ENCODE data around the gene AGAP2. TPM values are rescaled to one million over a fixed set of nuclear protein-coding genes. Genes with fewer than 3 reads are reported as not detected.
"Not testable (repeated sequence)": the region's sequence is repeated elsewhere in the genome, so short reads cannot be mapped to it uniquely, and the experiment has no call there.

AGAP2 gene
- total RNA-seq, 2 experiments from 2014 or later: 26.7 to 28.0 TPM

DNA sequence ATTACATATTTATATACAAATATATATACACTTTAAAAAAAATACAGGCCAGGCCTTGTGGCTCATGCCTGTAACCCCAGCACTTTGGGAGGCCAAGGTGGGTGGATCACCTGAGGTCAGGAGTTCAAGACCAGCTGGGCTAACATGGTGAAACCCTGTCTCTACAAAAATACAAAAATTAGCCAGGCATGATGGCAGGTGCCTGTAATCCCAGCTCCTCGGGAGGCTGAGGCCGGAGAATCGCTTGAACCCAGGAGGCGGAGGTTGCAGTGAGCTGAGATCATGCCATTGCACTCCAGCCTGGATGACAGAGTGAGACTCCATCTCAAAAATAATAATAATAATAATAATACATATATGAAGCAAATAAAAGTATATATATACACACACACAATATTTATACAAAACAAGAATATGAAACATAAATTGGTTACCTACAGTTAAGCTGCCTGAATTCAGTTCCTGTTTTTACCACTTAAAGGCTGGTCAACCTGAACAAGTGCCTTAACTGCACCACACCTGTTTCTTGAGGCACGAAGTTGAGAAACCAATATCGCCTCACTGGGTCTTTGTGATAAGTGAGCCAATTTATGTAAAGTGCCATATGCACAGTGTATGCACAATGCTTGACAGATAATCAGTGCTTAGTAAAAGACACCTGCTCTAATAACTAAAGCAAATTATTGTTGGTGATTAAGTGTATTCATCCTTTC, 23.4 kb downstream of the AGAP2 start:
- H3K9me3 Mint-ChIP-seq; H3K4me3 Mint-ChIP-seq; H3K4me1 Mint-ChIP-seq (ENCODE audit: low read depth); H3K27me3 Mint-ChIP-seq (ENCODE audit: low read depth); CTCF ChIA-PET; H3K27ac Mint-ChIP-seq; DNase-seq; intact Hi-C loops (cut with micrococcal nuclease): not testable (repeated sequence)
- H3K36me3 Mint-ChIP-seq (ENCODE audit: low read depth): peaks cover 24% of the 10 kb centered on the region

DNA sequence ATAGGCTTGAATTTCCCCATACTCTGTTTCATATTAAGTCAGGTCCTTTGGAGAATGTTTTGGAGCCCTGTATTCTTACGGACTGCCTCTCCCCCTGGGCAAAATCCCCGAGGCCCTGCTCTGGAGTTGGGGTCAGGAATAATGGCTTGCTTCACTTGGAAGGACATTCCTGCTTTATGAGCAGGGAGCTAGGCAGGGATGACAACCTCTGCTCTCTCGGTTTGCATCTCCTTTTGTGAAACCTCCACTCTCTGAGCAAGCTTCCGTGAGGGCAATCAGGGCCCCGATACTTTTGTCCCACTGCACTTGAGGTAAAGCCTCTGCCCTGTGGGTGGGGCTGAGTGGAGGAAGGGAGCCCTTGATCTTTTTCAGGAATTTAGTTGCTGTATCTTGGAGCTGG, 25.3 kb downstream of the AGAP2 start:
- no peak for DNase-seq
- Mint-ChIP-seq H3K4me1 (ENCODE audit: low read depth) (no peaks in the 10 kb centered on the region), H3K9me3 (no peaks in the 10 kb centered on the region), H3K27ac (no peak overlapping the region), H3K4me3 (no peak overlapping the region), H3K36me3 (ENCODE audit: low read depth) (peaks cover 19% of the 10 kb centered on the region), H3K27me3 (ENCODE audit: low read depth) (no peaks in the 10 kb centered on the region)
- CTCF ChIA-PET: interaction anchor here (0.6 to 1.0 kb wide), 3 partner anchors 128 to 406 kb away, joined by 3 to 4 read pairs (median 3); no protein-coding TSS in a partner anchor
- intact Hi-C loops (cut with micrococcal nuclease): no loop called here

DNA sequence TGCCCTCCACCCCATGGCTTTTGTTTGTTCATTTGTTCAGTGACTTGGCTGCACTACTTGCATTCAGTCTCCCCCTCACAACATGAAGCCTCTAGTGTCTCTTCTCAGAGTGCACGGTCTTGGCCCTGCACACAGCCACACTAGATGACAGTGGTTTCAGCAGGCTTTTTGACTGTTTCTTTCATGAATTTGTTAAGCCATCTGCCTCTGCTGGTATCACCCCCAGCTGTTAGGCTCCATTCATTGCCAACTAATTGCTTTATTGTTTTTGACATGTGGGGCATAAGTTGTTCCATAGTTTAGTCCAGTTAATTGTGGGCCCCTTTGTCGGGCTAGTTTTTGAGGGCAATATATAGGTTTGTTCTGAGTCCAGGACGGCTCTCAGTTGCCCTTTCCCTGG, 25.8 kb downstream of the AGAP2 start:
- no peaks in the 10 kb centered on the region for H3K4me1 Mint-ChIP-seq (ENCODE audit: low read depth)
- CTCF ChIA-PET: interaction anchor here (1.0 kb wide), 1 partner anchor 128 kb away, joined by 4 read pairs; no protein-coding TSS in a partner anchor
- H3K4me3 Mint-ChIP-seq: no peak overlapping the region
- no peak for DNase-seq
- H3K36me3 Mint-ChIP-seq (ENCODE audit: low read depth): peaks cover 16% of the 10 kb centered on the region
- intact Hi-C loops (cut with micrococcal nuclease): no loop called here
- H3K27ac Mint-ChIP-seq: no peak overlapping the region
- no peaks in the 10 kb centered on the region for H3K9me3 Mint-ChIP-seq
- H3K27me3 Mint-ChIP-seq (ENCODE audit: low read depth): no peaks in the 10 kb centered on the region

- intact Hi-C loops (cut with micrococcal nuclease): no loop called here
- Mint-ChIP-seq H3K4me3 (no peak overlapping the region), H3K36me3 (ENCODE audit: low read depth) (peaks cover 24% of the 10 kb centered on the region), H3K9me3 (peaks cover 3% of the 10 kb centered on the region), H3K27me3 (ENCODE audit: low read depth) (no peaks in the 10 kb centered on the region), H3K27ac (no peak overlapping the region), H3K4me1 (ENCODE audit: low read depth) (peaks cover 2% of the 10 kb centered on the region)
- DNase-seq: no peak
- CTCF ChIA-PET: no interaction called here
Observed at GRCh38 chr12:57708296-57708695, 30.2 kb downstream of the AGAP2 start.

GRCh38 chr12:57707250-57707649, 31.3 kb downstream of the AGAP2 start:
- no peak for DNase-seq
- intact Hi-C loops (cut with micrococcal nuclease): no loop called here
- CTCF ChIA-PET: interaction anchor here (0.7 kb wide), 1 partner anchor 11 kb away, joined by 3 read pairs; no protein-coding TSS in a partner anchor
- no peak overlapping the region for H3K27ac Mint-ChIP-seq
- H3K36me3 Mint-ChIP-seq (ENCODE audit: low read depth): peaks cover 34% of the 10 kb centered on the region
- H3K9me3 Mint-ChIP-seq: peaks cover 5% of the 10 kb centered on the region
- H3K4me1 Mint-ChIP-seq (ENCODE audit: low read depth): peaks cover 2% of the 10 kb centered on the region
- no peaks in the 10 kb centered on the region for H3K27me3 Mint-ChIP-seq (ENCODE audit: low read depth)
- no peak overlapping the region for H3K4me3 Mint-ChIP-seq

GRCh38 chr12:57700317-57700716, 38.2 kb downstream of the AGAP2 start:
- DNase-seq: no peak
- Mint-ChIP-seq H3K27ac (no peak overlapping the region), H3K9me3 (peaks cover 5% of the 10 kb centered on the region), H3K27me3 (ENCODE audit: low read depth) (no peaks in the 10 kb centered on the region), H3K4me3 (no peak overlapping the region), H3K36me3 (ENCODE audit: low read depth) (peaks cover 51% of the 10 kb centered on the region), H3K4me1 (ENCODE audit: low read depth) (peaks cover 3% of the 10 kb centered on the region)
- CTCF ChIA-PET: no interaction called here
- intact Hi-C loops (cut with micrococcal nuclease): no loop called here

GRCh38 chr12:57698414-57698813, 40.1 kb downstream of the AGAP2 start:
- Mint-ChIP-seq H3K4me1 (ENCODE audit: low read depth) (peaks cover 3% of the 10 kb centered on the region), H3K27ac (no peak overlapping the region), H3K36me3 (ENCODE audit: low read depth) (peaks cover 42% of the 10 kb centered on the region), H3K27me3 (ENCODE audit: low read depth) (no peaks in the 10 kb centered on the region), H3K4me3 (no peak overlapping the region), H3K9me3 (peaks cover 1% of the 10 kb centered on the region)
- CTCF ChIA-PET: no interaction called here
- intact Hi-C loops (cut with micrococcal nuclease): no loop called here
- no peak for DNase-seq

DNA sequence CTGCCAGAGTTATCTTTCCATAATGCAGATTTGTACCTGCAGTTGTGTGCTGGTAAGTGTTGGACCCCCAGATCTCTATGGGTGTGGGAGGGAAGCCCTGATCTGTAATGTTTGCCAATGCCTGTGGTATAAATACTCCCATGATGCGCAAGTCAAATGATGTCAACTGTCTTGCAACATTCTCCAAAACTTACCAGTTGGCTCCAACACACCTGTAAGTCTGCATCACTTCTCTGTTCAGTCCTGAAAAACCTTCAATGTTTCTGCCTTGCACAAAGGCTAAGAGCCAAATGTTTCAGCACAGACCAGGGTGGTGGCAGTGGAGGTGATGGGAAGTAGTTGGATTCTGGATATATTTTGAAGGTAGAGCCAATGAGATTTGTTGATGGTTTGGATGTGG, 41.5 kb downstream of the AGAP2 start:
- intact Hi-C loops (cut with micrococcal nuclease): no loop called here

DNA sequence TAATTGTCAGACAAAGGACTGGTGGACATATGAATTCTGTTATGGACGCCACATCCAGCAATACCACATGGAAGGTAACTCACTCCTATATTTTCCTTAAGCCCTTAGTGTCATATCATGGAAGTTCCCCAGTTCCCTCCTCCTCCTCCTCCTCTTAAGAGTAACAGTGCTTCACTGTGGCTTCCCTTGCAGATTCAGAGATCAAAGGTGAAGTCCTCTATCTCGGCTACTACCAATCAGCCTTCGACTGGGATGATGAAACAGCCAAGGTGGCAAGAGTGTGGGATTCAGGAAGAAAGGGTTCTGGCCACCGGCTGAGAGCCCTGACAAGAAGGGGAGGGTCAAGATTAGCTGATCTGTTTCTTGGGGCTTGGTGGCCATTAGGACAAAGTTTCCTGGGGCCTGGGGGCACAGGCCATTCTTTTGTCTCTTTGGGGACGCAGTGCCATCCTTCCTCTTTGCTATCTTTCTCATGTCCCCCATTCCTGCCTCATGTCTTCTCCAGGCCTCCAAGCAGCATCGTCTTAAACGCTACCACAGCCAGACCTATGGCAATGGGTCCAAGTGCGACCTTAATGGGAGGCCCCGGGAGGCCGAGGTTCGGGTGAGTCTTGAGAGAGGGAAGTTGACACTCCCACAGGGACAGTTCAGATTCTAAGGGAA, 42.6 kb downstream of the AGAP2 start:
- no peaks in the 10 kb centered on the region for H3K9me3 Mint-ChIP-seq
- DNase-seq: no peak
- H3K4me1 Mint-ChIP-seq (ENCODE audit: low read depth): peaks cover 3% of the 10 kb centered on the region
- H3K27me3 Mint-ChIP-seq (ENCODE audit: low read depth): no peaks in the 10 kb centered on the region
- H3K4me3 Mint-ChIP-seq: peak overlapping the region; percentile 4
- H3K36me3 Mint-ChIP-seq (ENCODE audit: low read depth): peaks cover 29% of the 10 kb centered on the region
- intact Hi-C loops (cut with micrococcal nuclease): no loop called here
- no peak overlapping the region for H3K27ac Mint-ChIP-seq
- CTCF ChIA-PET: no interaction called here

More for the DNA sequence above, 41.5 kb downstream of the AGAP2 start:
- no peaks in the 10 kb centered on the region for H3K27me3 Mint-ChIP-seq (ENCODE audit: low read depth)
- H3K4me3 Mint-ChIP-seq: no peak overlapping the region
- H3K36me3 Mint-ChIP-seq (ENCODE audit: low read depth): peaks cover 30% of the 10 kb centered on the region
- CTCF ChIA-PET: no interaction called here
- no peak for DNase-seq
- no peak overlapping the region for H3K27ac Mint-ChIP-seq
- H3K4me1 Mint-ChIP-seq (ENCODE audit: low read depth): peaks cover 3% of the 10 kb centered on the region
- no peaks in the 10 kb centered on the region for H3K9me3 Mint-ChIP-seq

- H3K27me3 Mint-ChIP-seq (ENCODE audit: low read depth): no peaks in the 10 kb centered on the region
- CTCF ChIA-PET: interaction anchor here (1.3 to 3.0 kb wide), 6 partner anchors 24 to 113 kb away, joined by 3 to 22 read pairs (median 6); partner anchors contain the start of gene TSPAN31
- intact Hi-C loops (cut with micrococcal nuclease): loop anchor here (1.0 to 5.0 kb wide), 5 partner anchors 47 to 1903 kb away; partner anchors contain the start of genes MBD6, SLC16A7 and STAT6
- peak; percentile 14 for DNase-seq
- peaks cover 25% of the 10 kb centered on the region for H3K36me3 Mint-ChIP-seq (ENCODE audit: low read depth)
- H3K4me3 Mint-ChIP-seq: no peak overlapping the region
- H3K27ac Mint-ChIP-seq: no peak overlapping the region
- H3K4me1 Mint-ChIP-seq (ENCODE audit: low read depth): peaks cover 3% of the 10 kb centered on the region
- H3K9me3 Mint-ChIP-seq: no peaks in the 10 kb centered on the region
Observed at GRCh38 chr12:57694459-57695019, 44.0 kb downstream of the AGAP2 start.

DNA sequence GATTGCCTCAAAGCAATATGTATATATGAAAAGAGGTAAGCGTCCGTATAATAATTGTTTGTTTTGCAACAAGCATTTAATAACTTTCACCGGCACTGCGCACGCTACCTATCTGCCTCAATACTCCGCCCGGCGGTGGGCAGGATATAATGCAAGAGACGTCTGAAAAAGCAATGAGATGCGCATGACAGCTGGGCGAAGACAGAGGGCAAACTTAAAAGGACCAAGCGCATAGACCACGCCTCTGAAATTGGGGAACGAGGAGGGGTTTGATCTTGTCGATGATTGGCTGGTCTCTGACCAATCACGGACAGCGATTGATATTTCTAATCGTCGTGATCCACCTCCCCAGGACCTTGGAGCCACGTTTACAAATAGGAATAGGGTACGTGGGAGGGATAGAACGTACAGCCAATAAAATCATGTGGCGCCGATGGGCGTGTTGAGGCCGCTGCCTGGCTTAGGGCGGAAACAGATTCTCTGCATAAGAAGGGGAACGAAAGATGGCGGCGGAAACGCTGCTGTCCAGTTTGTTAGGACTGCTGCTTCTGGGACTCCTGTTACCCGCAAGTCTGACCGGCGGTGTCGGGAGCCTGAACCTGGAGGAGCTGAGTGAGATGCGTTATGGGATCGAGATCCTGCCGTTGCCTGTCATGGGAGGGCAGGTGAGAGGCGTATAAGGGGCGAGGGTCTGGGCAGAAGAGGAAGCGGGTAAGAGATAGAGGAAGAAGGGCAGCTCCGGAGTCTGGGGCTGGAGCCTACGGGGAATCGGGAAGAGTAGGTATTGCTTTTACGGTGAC, 44.7 kb downstream of the AGAP2 start, which contains the start of gene OS9:
Gene OS9 (plus strand): TSS at position 474 of the 800 bp plus-strand sequence. CDS start 30 bp downstream, at position 504.
- peak; percentile 99 for DNase-seq
- intact Hi-C loops (cut with micrococcal nuclease): loop anchor here (1.0 to 5.0 kb wide), 12 partner anchors 47 to 1903 kb away; partner anchors contain the start of genes ATP23, B4GALNT1, CDK4 and DCTN2
- peaks cover 3% of the 10 kb centered on the region for H3K4me1 Mint-ChIP-seq (ENCODE audit: low read depth)
- H3K27me3 Mint-ChIP-seq (ENCODE audit: low read depth): no peaks in the 10 kb centered on the region
- H3K9me3 Mint-ChIP-seq: no peaks in the 10 kb centered on the region
- H3K36me3 Mint-ChIP-seq (ENCODE audit: low read depth): peaks cover 18% of the 10 kb centered on the region
- no peak within 1 kb of the TSS for H3K4me3 Mint-ChIP-seq
- CTCF ChIA-PET: interaction anchor here (0.9 to 3.0 kb wide), 12 partner anchors 19 to 170 kb away, joined by 3 to 22 read pairs (median 5); partner anchors contain the start of gene TSPAN31
- H3K27ac Mint-ChIP-seq: no peak within 1 kb of the TSS

GRCh38 chr12:57693317-57693658, 45.3 kb downstream of the AGAP2 start:
- Mint-ChIP-seq H3K36me3 (ENCODE audit: low read depth) (peaks cover 15% of the 10 kb centered on the region), H3K4me3 (no peak overlapping the region), H3K27me3 (ENCODE audit: low read depth) (no peaks in the 10 kb centered on the region), H3K9me3 (no peaks in the 10 kb centered on the region), H3K4me1 (ENCODE audit: low read depth) (peaks cover 3% of the 10 kb centered on the region), H3K27ac (no peak overlapping the region)
- no peak for DNase-seq
- CTCF ChIA-PET: interaction anchor here (0.9 to 3.0 kb wide), 14 partner anchors 19 to 169 kb away, joined by 3 to 22 read pairs (median 5); partner anchors contain the start of genes B4GALNT1 and TSPAN31
- intact Hi-C loops (cut with micrococcal nuclease): loop anchor here (1.0 to 5.0 kb wide), 9 partner anchors 60 to 1904 kb away; partner anchors contain the start of genes ATP23, B4GALNT1, CDK4 and DCTN2
